HG02870 (cell line): ENCODE results near the gene PRCC.

ENCODE experiments used
- ATAC-seq: cut with Tn5 transposase; IDR thresholded peaks from one replicate; pipeline ENCODE4 v1.9.1; 2021; ENCODE audit warnings: mild to moderate bottlenecking, moderate library complexity; ENCODE audit not compliant: unreplicated experiment

PRCC gene, protein sequence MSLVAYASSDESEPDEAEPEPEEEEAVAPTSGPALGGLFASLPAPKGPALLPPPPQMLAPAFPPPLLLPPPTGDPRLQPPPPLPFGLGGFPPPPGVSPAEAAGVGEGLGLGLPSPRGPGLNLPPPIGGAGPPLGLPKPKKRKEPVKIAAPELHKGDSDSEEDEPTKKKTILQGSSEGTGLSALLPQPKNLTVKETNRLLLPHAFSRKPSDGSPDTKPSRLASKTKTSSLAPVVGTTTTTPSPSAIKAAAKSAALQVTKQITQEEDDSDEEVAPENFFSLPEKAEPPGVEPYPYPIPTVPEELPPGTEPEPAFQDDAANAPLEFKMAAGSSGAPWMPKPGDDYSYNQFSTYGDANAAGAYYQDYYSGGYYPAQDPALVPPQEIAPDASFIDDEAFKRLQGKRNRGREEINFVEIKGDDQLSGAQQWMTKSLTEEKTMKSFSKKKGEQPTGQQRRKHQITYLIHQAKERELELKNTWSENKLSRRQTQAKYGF

DNA sequence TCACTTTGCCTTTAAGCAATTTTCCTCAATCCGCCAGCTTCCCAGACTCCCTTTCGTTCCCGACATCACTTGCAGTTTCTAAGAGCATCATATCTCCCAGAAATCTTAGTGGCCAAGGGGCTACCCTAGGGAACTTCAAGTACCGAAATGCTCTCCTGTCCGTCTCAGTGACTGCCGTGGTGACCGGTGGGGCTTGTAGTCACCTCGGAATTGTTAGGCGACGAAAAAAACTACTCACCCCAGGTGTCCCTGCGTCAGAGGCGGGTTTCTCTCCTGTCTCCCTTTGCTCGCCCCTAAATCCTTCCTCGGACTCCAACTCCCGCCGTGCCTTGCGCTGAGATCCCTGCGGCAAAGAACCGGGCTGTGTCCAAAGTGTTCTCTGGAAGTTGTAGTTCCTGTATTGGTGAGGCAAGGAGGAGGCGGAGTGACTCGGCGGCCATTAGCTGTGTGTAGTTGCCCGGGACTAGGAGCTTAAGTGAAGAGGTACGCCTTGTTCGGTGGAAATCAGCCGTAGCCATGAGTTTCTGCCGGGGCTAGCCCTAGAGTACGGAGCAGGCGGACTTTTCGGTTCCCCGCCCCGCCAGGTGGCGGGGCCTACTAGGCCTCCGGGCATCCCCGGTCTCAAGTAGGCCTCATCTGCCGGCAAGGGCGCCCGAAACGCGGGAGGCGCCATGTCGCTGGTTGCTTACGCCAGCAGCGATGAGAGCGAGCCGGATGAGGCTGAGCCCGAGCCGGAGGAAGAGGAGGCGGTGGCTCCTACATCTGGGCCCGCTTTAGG, at the start of gene PRCC:
Gene PRCC, plus strand, starts transcription at position 435 of the 778 bp plus-strand sequence. Its CDS starts 237 bp downstream, at position 672.
- ATAC-seq: peak; percentile 88

DNA sequence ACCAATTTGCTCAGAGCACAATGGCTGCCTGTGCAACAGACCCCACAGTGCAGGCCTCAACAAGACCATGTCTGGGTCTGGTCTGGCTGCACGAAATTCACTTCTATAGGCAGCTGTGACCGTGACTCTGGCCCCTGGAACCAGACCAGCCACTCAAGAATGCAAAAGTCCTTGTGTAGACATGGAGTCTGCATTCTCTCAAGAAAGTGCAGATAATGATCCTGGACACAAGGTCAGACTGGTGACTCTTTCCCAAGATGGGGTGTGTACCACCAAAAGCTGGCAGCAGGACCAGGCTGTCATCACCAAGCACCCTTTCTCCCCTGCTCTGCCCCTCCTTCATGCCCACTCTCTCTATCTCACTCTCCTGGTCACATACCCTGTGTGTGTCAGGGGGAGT, 46.2 kb upstream of the PRCC start:
- ATAC-seq: no peak

DNA sequence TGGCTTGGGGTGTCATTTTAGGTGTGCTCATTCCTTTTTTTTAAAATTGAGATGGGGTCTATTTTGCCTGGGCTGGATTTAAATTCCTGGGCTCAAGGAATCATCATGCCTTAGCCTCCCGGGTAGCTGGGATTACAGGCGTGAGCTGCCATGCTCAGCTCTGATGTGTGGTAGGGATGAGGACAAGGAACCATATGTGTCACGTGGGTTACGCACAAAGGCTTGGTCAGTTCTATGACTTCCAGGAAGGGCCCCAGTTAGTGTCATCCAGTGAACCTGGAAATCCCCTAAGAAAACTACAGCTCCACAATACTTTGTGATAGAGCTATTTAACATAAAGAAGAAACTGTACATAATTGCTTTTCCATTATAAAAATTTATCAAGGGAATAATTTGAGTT, 45.8 kb upstream of the PRCC start:
- no peak for ATAC-seq

DNA sequence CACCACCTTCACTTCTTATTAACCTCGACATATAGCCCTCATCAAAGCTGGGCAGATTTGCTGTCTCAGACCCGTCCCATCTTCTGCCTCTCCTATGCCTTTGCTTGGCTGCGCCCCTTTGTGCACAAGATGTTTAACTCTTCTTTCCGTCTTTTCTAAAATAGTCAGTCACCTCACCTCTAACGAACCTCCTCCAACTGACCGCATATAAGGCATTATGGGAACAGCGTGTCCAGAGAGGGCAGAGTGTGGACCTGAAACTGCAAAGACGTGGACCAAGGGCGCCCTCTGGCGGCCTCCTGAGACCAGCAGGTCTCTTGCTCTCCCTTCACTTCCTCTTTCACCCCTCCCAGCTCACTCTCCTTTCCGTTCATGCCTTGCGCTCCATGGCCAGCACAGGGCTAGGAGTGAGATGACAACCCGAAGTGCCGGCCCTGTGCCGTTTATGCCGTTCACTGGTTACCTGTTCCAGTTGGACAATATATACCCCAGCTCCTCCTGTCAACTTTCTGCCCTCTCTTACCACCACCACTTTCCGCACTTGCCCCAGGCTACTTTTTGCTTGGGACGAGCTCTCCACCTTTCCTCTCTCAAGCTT, 41.6 kb upstream of the PRCC start:
- peak; percentile 37 for ATAC-seq

DNA sequence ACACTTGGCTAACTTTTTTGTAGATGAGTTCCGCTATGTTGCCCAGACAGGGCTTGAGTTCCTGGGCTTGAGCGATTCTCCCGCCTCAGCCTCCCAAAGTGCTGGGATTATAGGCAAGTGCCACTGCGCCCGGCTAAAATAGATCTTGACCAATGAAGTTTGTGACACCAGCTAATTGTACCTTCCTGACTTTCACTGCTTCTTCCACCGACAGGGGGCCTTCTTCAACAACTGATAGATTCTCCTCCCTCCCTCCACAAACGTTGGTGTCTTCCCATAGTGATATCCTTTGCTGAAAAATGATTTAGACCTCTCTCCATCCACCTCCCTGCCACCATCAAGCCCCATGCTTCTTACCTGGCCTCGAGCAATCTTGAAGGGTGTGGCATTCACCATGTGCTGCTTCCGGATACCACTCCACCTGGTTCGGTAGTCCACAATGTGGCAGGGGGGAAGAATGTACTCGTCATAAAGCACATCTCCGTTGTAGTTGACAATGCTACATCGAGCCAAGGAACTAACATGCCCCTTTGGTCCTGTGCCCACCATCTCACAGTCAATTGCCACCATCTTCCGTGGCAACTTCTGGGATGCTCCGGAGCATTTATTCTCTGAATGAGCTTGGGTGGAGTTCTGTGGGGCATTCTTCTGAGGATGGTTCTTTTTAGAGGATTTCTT, 40.6 kb upstream of the PRCC start:
- ATAC-seq: no peak

DNA sequence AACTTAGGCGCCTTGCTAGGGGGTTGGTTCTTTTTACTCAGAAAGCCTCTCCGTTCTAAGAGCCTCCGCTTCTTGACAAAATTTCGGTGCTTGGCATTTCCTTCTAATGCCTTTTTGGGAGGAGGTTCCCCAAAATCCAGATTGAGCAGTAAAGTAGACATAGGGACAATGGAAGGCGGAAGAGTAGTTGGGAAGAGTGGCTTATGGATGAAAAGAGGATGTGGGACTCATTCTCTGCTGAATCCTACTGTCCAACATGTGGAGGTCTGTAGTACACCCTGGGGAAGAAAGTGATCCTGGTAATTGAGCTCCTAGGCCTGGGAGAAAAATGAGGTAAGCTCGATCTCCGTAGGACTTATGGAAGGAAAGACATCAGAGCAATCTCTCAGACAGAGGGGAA, 39.8 kb upstream of the PRCC start:
- no peak for ATAC-seq

DNA sequence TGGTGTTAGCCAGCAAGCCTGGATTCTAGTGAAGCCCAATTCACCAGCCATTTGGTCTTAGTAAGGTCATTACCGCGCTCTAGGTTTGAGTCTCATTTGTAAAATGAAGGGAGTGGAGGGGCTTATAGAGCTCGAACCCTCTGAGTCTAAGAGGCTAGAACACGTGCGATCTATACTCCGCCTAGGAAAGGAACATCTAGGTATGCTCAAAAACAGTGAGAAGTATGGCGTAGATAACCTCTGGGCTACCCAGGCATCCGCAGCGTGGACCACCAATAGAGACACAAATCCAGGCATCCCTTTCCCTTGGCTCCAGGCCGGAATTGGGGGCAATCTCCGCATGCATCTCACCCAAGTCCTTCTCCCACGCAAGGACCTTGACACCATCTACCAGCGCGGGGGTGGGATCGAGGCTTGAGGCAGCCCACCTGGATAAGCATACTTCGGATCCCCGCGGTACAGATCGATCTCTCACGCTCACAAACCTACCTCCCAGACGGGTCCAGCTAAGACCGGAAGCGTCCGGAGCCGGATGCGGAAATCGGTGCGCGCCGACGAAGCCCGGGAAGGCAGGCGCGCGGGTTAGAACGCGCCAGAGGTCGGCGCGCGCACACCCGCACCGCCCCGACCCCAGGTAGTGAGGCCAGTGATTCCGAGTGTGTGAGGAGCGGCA, 39.3 kb upstream of the PRCC start, which contains the start of gene METTL25B:
Gene METTL25B, plus strand, starts transcription at position 544 of the 673 bp plus-strand sequence. CDS start 636 bp downstream, outside the sequence.
- peak; percentile 41 for ATAC-seq

DNA sequence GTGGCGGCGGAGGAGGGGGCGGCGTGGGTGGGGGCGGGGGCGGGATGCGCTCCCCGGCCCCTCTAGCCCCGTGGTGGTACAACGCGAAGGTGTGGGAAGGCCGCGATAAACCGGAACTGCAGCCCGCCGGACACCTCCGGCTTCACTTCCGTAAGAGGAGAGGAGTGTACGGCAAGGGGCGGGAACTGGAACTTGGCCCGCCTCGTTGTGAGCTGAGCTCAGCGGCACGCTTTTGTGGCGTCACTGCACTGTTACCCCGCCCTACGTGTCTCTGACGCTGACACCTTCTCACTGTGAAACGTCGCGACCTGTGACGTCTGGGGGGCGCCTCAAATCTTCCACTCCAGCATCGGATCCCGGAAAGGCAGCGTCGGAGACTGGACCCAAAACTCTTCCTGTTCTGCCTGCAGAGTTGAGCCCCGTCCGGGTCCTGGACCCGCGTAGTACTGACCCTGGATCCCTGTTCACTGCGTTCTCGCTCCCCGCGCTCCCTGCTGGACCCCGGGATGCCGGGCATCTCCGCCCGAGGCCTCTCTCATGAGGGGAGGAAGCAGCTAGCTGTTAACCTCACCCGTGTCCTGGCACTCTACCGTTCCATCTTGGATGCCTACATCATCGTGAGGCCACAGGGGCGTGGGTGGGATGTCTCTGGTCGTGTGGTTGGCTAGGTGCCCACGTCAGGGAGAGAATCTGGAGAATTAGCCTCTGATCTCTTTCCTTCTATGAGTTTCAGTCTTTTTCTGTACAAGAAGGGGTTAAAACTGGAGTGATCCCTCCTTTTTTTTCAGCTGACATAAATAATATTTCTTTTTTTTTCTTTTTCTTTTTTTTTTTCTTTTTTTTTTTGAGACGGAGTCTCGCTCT, 38.5 kb upstream of the PRCC start, which contains the start of gene ISG20L2:
Gene ISG20L2, minus strand, starts transcription at position 168 of the 864 bp plus-strand sequence. CDS start 1,114 bp downstream, outside the sequence.
- peak; percentile 88 for ATAC-seq

DNA sequence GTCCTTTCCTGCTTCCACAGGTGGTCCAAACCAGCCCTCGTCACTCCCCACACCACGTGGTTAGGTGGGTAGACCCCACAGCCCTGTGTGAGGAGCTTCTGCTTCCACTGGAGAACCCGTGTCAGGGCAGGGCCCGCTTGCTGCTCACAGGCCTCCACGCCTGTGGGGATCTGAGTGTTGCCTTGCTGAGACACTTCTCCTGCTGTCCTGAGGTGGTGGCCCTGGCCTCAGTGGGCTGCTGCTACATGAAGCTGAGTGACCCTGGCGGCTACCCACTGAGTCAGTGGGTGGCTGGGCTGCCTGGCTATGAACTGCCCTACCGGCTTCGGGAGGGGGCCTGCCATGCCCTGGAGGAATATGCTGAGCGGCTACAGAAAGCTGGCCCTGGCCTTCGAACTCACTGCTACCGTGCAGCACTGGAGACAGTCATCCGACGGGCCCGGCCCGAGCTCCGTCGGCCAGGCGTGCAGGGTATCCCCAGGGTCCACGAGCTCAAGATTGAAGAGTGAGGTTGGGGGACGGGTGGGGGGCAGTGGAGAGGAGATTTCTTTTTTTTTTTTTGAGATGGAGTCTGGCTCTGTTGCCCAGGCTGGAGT, 33.2 kb upstream of the PRCC start:
- ATAC-seq: no peak

DNA sequence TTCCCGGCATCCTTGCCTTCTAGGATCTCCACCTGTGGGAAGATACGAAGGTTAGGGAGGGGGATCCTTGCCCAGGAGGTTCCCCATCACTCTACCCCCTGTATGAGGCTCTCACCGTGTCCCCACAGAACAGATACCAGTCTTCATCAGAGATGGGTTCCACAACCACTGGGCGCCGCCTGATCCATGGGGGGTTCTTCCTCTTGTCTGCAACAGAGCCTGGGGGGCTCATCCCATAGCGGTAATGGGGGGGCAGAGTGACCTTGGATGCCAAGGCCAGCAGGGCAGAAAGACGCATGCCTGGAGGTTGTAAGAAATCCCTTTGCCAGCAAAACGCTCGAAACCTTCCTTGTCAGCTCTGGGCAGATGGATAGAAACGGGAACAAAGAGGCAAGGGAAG, 28.9 kb upstream of the PRCC start:
- ATAC-seq: no peak

DNA sequence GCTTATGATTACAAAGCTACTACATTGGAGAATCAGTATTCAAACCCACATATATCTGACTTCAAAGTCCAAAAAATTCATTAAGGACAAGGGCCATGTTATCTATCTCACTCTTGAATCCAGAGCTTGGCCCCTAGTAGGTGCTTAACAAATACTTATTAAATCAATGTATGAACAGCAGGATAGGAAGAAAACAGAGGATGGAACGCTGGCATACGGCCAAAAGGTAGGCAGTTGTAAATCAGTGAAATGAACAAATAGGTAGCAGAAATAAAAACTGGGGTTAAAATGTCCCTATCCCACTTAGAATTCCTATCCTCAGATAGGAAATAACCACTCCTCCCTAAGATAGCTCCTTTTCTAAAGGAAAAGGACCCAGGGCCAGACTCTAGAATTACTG, 28.4 kb upstream of the PRCC start:
- ATAC-seq: no peak

DNA sequence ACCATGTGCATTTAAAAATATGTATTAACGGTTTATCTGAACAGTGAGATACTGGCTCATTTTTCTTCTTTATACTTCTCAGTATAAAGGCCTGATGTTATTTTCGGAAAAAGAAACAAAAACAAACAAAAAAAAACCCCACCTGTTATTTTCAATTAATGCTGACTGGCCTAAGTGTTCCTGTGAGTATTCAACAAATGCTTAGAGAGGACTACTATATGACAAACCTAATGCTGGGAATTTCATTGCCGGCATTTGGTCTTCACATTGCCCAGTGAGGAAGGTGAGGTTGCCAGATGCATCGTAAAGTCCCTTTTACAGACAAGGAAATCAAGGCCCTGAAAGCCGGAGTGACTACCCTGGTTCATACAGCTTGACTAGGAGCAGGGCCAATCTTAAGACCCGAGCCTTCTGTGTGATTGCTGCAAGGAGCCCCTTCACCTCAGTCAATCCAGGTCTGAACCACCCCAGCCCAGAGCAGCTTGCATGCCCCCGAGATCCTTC, 27.0 kb upstream of the PRCC start:
- ATAC-seq: no peak

DNA sequence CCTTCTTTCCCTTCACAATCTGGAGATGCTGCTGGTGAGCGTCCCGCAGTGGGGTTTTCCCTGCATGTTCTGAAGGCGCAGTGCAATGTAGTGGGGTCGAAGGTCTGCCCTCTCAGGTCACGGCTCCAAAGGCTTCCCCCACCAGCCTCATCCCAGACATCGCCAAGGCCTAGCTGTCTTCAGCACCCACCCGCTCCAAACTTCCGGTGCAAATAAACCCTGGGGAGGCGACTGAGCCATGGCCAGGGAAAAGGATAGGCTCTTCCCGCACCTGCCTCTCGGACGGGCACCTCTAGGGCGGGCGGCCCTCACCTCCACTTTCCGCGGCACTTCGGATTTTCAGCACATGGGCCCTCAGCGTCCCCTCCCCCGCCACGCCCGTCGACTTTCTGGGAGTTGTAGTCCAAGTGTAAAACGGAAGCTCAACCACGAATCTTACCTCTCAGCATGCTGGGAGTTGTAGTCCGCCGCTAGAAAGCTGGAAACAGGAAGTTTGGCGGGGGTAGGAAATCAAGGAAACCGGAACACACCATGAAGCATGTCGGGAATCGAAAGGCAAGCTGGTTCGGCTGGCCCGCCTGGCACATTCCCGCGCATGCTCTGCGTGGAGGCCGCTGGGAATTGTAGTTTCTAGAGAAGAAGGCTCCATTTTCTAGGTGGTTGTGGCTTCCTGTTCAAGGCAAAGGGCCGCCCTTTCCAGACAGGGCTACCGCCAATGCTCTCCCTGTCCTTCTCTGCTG, 26.4 kb upstream of the PRCC start, which contains the start of gene MRPL24:
Gene MRPL24, minus strand, starts transcription at position 348 of the 740 bp plus-strand sequence. CDS start 2,384 bp downstream, outside the sequence.
- peak; percentile 82 for ATAC-seq

DNA sequence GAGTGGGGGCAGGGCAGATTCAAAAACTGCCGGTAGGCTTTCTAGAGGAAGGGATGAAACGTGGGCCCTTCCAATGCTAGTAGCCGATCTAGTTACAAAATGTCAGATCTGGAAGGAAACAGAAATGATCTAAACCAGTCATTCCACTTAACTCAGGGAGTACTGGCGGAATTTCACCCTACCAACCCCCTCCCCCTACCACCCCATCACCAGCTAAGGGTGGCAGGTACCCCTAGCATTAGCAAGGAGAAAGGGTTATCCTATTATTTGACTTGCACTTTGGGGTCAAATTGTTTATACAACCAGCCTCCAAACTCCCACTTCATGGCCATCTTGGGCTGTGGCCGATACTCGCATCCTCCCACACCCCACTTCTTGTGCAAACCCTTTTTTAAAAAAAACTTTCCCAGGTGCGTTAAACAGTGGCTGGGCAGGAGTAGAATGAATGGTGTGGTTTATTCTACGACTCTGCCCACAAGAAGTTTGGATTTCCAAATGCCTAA, 25.8 kb upstream of the PRCC start:
- peak; percentile 1 for ATAC-seq

DNA sequence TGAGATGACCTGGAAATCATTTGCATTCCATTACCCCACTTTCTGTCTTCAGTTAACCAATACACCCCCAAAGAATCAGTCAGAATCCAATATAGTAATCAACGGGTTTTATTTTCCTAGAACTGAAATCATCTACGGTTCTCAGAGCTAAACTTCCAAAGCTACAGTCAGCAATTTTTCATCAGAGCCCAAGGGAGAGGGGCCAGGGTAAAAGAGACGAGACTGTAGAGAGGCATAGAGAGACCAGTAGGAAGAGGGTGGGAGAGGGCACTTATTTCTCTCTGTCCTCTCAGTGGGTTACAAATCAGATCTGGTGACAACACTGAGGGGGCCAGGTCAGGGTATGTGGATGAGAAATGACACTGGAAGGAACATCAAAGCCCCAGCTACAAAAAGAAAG, 25.3 kb upstream of the PRCC start:
- ATAC-seq: no peak

DNA sequence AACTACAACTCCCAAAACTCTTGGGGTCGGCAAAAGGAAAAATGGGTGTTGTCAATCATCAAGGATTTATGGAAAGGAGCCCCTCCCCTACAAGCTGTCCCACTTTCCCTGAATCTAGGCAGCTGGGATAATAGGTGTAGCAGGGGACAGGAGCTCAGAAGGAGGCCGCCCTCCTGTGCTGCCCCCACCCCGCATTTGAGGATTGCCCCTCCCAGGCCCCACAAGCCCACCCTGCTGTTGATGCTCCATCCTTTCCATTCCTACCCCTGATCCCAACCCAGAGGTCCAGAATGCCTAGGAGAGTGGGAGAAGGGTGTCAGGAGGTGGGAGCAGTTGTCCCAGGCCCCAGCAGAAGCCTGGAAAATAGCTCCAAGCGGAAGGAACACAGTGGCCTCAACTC, 24.5 kb upstream of the PRCC start:
- no peak for ATAC-seq
